HG03378 (cell line): ENCODE measurements around the gene GARIN6.
"Not testable (repeated sequence)": the region's sequence is repeated elsewhere in the genome, so short reads cannot be mapped to it uniquely, and the experiment has no call there.

Source experiments
- ATAC-seq: cut with Tn5 transposase; IDR thresholded peaks from one replicate; pipeline ENCODE4 v1.9.1; 2021; ENCODE audit warnings: mild to moderate bottlenecking, moderate library complexity; ENCODE audit not compliant: unreplicated experiment

Gene GARIN6

DNA sequence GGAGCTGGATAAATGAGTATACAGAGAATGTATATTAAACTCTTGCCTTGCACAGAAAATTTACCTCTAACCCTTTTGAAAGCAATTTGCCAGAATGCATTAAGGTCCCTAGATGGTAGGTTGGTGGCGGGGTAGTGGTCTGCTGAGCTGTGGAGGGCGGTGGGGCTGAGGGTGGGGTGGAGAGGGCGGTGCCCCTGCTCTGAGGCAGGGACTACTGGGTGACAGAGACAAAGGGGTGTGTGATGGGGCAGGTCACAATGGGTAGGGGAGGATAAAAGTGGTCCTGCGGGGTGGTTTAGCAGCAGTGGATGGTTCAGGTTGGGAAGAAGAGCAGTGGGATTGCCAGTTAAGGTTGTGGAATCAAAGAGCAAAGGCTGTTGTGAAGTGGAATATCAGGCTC, at the start of gene GARIN6:
Gene GARIN6 (plus strand): TSS at position 301 of the 400 bp plus-strand sequence. CDS start 422 bp downstream, outside the sequence.
- no peak for ATAC-seq

DNA sequence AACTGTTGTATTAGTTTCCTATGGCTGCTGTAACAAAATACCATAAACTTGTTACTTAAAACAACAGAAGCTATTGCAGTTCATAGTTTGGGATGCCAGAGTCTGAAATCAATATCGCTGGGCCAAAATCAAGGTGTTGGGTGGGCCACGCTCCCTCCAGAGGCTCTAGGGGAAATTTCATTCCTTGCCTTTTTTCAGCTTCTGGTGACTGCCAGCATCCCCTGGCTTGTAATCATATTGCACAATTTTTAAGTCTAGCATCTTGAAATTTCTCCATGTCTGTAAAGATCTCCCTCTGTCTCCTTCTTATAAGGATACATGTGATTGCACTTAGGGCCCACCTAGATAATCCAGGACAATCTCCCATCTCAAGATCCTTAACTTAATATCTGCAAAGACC, 48.8 kb upstream of the GARIN6 start:
- no peak for ATAC-seq

DNA sequence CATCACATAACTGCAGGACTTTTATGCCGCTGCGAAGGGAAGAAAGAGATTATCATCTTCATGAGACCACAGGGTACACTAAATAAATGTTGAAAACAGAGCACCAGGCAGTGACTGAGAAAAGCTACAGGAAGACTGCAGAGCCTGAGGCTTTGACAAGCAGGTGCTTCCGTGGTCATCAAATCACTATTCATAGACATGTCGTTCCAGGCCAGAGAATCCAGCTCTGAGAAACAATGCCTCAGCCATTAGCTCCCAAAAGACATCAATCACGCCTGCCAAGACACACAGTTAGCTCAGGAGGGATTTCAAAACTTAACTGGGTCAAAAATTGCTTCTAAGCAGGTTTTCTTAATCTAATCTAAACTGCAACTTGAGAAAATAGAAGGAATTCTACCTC, 47.2 kb upstream of the GARIN6 start:
- ATAC-seq: peak; percentile 78

DNA sequence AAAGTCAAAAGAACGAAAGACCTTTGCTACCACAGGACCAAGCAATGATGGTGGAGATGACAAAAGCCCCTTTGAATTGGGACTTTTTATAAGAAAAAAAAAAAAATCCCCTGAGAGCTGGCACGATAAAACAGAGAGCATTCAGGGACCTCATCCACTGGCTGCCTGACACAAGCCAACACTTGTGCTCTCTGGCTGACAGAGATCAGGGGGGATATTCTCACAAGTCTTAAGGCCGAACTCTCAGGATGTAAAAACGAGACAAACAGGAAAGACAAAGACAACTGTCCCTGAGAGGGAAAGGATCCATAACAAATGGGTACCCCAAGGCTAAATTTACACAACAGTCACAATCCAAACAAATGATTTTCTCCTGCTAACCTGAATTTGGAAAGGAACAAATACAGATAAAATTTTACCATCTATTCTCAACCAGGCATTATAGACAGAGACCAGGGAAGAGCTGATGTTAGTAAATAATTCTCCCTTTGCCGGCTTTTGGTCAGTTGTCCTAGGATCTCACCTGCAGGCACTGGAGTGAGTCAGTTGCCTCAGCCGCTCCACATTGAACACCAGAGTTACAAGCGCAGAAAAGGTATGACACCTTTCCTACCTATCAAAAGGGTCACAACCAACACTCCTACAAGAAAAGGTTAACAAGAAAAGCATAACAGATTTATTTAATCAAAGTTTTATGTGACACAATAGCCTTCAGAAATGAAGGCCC, 37.9 kb upstream of the GARIN6 start:
- ATAC-seq: no peak

DNA sequence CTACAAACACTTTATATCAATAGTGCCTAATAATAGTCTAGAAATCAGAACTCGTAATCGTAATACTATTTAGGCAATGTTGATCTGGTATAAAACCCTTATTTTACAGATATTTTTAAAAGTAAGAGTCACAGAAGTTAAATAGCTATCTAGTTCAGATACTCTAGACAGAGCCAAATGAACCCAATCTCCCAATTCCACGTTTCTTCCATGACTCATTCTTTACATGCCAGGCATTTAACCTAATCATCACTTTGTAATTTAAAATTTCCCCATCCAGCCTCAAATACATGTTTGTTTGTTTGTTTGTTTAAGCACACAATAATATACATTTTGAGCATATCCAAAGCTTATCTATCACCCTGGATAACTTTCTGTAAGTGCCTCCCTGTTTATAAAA, 36.4 kb upstream of the GARIN6 start:
- no peak for ATAC-seq

DNA sequence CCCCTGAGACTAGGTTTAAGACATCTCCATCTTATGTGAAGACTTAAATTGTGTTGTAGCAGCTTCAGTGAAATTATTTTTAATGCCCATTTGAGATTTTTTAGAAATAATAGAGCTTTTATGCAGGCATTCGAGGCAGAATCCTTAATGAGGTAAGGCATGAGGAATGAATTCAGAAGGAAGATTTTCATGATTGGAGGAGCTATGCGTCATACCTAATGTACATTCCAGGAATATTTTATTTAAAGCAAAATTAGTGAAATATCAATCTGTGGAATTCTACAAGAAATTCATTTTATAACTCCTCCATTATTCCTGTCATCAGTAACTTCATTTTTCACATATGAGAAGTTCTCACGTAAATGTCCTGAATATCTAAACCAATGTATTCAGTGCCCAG, 36.0 kb upstream of the GARIN6 start:
- no peak for ATAC-seq

DNA sequence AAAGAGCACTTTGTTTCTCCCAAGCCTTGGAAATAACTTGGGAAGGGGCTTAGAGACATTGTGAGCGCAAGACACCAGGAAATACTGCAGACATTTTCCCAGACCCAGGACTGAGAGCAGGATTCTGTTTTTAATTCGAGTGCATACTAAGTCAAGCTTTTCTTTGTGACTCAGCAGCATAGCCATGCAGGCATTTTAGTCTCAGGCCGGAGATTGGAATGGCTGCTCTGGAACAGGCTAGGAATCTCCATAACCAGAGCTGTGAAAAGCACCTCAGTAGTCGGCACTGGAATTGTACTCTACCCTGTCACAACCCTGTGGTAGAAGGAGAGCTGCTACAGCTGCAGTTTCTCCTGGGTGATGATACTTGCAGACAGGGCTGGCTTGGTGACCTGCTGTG, 28.9 kb upstream of the GARIN6 start:
- ATAC-seq: no peak

DNA sequence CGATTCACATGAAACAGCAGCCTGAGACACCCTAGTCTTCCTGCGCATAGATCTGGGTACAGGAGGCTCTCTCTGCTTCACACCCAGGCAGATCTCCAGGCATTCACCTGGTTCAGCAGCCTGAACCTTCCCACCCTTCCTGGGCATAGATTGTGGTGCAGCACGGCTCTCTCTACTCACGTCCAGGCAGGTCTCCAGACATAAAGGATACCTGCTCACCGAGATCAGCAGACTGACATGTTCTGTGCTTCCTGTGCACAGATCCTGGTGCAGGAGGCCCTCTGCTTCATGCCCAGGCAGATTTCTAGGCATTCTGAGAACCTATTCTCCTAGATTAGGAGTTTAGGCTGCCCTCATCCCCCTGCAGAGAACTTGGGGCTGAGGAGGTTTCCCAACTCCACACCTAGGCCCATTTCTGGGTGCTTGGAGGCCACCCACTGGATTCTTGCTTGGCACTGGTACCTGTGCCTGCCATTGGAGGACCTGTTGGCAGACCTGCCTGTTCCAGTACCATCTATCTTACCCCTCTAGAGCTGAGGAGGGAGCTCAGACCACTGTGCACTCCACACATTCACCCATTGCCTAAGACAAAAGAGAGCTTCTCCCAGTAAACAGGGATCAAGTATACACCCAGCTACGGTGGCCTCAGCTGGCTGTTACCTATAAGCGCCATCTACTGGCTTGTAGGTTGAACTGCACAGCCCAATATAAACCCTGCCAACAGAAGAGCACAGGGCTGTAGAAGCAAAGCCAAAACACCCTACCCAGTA, 28.0 kb upstream of the GARIN6 start:
- peak; percentile 94 for ATAC-seq

DNA sequence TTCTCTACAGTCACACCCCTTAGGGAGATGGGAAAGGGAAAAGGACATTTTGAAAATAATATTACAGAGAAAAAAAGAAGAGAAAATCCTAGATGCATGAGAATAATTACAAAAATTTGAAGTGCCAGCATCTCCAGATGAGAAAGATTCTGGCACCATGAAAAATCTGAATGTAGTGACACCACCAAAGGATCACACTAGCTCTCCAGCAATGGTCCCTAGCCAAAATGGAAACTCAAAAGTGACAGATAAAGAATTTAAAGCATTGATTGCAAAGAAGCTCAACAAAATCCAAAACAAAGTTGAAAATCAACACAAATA, 27.4 kb upstream of the GARIN6 start:
- ATAC-seq: no peak

DNA sequence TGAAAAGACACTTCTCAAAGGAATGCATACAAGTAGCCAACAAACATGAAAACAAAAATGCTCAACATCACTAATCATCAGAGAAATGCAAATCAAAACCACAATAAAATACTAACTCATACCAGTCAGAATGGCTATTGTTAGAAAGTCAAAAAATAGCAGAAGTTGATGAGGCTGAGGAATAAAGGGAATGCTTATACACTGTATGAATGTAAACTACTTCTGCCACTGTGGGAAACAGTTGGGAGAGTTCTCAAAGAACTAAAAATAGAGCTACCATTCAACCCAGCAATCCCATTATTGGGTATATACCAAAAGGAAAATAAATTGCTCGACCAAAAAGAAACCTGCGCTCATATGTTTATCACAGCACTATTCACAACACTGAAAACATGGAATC, 23.0 kb upstream of the GARIN6 start:
- not testable (repeated sequence) for ATAC-seq

DNA sequence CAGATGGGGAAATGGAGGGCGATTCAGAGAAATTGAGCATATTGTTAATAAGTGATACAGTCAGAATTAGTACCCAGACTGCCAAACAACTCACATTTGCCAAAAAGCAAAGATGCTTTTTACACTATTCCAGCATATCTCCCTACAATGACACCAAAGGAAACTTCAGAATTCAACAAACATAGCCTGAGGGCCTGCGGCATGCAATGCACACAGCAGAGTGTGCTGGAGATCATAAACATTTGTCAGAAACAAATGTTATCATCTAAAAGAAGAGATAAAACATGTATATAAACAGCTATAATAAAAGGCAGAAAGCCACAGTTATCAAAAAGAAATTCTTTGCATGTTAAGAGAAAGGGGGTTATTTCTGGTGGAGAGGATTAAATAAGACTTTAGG, 20.1 kb upstream of the GARIN6 start:
- ATAC-seq: no peak

DNA sequence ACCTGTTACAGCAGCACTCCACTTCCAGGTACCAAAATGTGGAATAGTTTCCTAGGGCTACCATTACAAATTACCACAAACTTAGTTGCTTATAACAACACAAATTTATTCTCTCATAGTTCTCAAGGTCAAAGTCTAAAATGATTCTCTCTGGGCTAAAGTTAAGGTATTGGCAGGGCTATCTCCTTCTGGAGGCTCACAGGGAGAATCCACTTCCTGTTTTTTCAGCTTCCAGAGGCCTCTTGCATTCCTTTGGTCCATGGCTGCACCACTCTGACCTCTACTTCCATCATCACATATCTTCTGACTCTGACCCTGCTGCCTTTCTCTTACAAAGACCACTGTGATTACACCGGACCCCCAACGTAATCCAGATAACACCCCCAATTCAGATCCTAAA, 2.9 kb upstream of the GARIN6 start:
- no peak for ATAC-seq

DNA sequence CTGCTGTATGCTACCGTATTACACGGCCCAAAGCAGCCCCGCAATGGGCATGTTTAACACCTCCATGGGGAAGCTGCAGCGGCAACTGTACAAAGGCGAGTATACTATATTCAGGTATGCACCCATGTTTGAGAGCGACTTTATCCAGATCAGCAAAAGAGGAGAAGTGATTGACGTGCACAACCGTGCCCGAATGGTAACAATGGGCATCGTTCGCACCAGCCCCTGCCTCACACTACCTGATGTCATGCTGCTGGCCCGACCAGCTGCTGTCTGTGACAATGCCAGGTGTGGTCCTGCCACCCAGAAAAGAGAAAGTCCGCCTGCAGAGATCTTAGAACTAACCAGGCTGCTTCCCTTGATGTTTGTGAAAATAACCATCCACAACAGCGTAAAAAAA, 630 bp downstream of the GARIN6 start:
- ATAC-seq: no peak

DNA sequence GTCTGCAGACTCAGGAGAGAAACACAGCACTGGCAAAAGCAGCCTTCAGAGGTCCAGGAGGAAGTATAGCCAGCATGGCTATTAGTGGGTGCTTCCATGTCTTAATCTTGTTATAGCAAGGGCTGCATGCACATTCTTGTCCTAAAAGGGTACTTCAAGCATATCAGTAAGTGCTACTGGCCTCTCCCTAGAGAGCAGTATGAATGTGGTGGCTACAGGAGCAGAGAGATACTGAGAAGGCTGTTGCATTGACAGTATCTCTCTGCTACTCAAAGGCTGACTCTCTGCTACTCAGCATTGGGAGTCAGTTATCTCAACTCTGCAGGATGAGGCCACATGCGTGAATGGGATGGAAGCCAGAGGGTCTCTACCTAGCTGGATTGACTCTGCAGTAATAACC, 2.0 kb downstream of the GARIN6 start:
- no peak for ATAC-seq

DNA sequence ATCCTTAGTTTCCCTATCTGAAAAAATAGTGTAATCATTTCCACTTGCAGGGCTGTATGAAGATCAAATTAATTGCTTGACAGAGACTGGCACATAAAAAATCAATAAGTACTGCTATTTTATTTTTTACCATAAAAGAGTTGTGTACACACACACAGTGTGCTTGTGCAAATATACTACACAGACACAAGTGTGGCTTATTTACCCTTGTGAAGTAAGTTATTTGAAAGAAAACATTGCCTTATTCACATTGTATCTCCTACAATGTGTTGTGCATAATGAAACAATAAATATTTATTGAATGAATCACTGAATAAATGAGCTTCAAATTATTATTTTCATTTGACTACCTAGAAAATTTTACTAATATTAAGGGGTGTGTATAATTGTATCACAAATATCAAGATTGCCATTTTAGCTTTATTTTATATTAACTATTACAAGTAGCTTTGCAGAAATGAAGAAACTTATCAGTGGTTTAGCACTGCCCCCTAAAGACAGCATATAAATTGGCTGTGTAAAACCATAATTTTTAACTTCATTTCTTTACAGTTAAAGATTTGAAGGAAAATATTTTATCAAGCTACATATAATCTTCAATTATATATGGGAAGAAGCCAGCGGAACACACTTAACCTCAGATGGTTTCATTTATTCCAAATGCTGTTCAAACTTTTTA, 11.3 kb downstream of the GARIN6 start:
- ATAC-seq: no peak

DNA sequence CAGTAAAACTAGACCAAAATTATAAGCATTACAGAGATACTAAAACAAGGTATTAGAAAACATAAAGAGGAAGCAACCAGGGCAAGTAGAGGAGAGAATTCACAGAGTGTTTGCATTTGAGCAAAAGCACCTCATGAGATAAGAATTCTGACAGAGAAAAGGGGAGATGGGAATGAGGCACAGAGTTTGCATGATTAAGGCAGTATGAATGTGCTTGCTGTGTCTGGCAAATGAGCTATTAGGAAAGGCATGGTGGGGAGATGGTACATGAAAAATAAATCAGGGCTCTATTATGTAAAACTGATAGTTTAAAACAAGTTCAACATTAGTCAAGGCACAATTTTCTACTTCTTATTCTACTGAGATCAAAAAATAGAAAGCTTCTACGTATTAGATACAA, 23.1 kb downstream of the GARIN6 start:
- ATAC-seq: no peak

DNA sequence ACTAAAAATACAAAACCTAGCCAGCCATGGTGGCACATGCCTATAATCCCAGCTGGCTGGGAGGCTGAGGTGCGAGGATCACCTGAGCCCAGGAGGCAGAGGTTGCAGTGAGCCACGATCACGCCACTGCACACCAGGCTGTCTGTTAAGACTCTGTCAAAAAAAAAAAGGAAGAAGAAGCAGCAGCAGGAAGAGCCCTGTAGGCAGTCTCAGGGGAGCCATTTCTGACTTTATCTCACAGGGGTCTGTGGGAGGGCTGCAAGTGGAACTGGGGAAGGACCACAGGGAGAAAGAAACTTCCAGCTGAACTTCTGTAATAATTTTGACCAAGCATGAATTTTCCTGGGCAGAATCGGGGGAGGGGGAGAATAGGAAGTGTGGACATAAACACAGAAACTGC, 32.7 kb downstream of the GARIN6 start:
- no peak for ATAC-seq

DNA sequence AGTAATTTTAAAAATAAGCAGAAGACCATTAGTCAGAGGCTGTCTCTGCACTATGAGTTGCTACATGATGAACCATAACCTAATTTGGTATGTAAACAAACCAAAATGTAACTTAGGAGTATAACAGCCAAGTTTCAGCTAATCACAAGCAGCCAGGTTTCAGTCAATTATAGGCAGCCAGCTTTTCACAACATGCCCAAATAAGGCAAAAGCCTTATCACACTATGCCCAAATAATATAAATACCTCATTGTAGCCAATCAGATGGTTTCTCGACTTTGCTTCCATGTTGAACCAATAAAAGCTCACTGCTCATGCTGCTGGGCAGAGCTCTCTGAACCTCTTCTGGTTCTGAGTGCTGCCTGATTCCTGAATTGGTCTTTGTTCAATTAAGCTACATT, 38.6 kb downstream of the GARIN6 start:
- ATAC-seq: no peak

DNA sequence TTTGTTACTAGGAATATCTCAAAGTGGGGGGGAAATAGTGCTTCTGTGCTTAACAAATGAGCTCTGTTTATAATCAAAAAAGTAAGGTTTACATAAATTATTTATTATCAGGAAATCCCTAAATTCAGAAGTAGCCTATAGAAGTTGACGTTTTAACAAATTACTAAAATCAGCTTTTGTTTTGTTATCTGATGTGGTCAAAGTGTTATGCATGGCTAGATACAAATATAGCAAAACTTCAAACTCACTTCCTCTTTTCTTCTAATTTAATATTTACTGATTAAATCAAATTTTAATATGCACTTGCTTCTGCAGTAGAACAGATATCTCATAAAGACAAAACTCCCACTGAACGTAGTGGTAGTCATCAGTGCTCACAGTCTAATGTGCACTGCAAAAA, 47.5 kb downstream of the GARIN6 start:
- peak; percentile 70 for ATAC-seq
